ENCODE data around the gene SERPINI1.

The SERPINI1 gene

GRCh38 chr3:167772992-167773391 is 37.5 kb downstream of the SERPINI1 start:
- ChIA-PET CTCF (no interaction called here), POLR2A (no interaction called here)
- no peak for DNase-seq (ENCODE audit: extremely low spot score)
- TF ChIP-seq CTCF (IDR thresholded peaks at IDR 0.05; ENCODE audit: control extremely low read depth, extremely low read depth, low read depth, missing control alignments) = no peak

GRCh38 chr3:167773584-167773983 is 38.1 kb downstream of the SERPINI1 start:
- peak; percentile 20 for DNase-seq (ENCODE audit: extremely low spot score)
- CTCF ChIA-PET = no interaction called here
- POLR2A ChIA-PET = no interaction called here
- no peak for TF ChIP-seq CTCF (IDR thresholded peaks at IDR 0.05; ENCODE audit: control extremely low read depth, extremely low read depth, low read depth, missing control alignments)

- ChIA-PET POLR2A (no interaction called here), CTCF (interaction anchor here (1.0 kb wide), 1 partner anchor 14 kb away, joined by 3 read pairs; no protein-coding TSS in a partner anchor)
- no peak for DNase-seq (ENCODE audit: extremely low spot score)
- TF ChIP-seq CTCF (IDR thresholded peaks at IDR 0.05; ENCODE audit: control extremely low read depth, extremely low read depth, low read depth, missing control alignments) = no peak
These were observed 40.7 kb downstream of the SERPINI1 start for GRCh38 chr3:167776066-167776685.

GRCh38 chr3:167777356-167777755 is 41.8 kb downstream of the SERPINI1 start:
- ChIA-PET POLR2A (no interaction called here), CTCF (no interaction called here)
- no peak for TF ChIP-seq CTCF (IDR thresholded peaks at IDR 0.05; ENCODE audit: control extremely low read depth, extremely low read depth, low read depth, missing control alignments)
- no peak for DNase-seq (ENCODE audit: extremely low spot score)

GRCh38 chr3:167780214-167780883 is 44.8 kb downstream of the SERPINI1 start:
- no peak for DNase-seq (ENCODE audit: extremely low spot score)
- ChIA-PET CTCF (interaction anchor here (1.0 to 1.8 kb wide), 3 partner anchors 14 to 28 kb away, joined by 3 to 5 read pairs (median 5); no protein-coding TSS in a partner anchor), POLR2A (no interaction called here)
- TF ChIP-seq CTCF (IDR thresholded peaks at IDR 0.05; ENCODE audit: control extremely low read depth, extremely low read depth, low read depth, missing control alignments) = no peak

GRCh38 chr3:167783781-167784180 is 48.3 kb downstream of the SERPINI1 start:
- no peak for DNase-seq (ENCODE audit: extremely low spot score)
- TF ChIP-seq CTCF (IDR thresholded peaks at IDR 0.05; ENCODE audit: control extremely low read depth, extremely low read depth, low read depth, missing control alignments) = no peak
- ChIA-PET POLR2A (no interaction called here), CTCF (interaction anchor here (1.0 kb wide), 1 partner anchor 48 kb away, joined by 3 read pairs; the partner anchor contains the start of gene SERPINI1)
